ENCODE results near the gene ZMIZ1. TPM values are rescaled to one million over a fixed set of nuclear protein-coding genes. Genes with fewer than 3 reads are reported as not detected.

ZMIZ1 gene
- polyA plus RNA-seq, 3 donors = 3.3 to 64.6 (median 8.9) TPM

DNA sequence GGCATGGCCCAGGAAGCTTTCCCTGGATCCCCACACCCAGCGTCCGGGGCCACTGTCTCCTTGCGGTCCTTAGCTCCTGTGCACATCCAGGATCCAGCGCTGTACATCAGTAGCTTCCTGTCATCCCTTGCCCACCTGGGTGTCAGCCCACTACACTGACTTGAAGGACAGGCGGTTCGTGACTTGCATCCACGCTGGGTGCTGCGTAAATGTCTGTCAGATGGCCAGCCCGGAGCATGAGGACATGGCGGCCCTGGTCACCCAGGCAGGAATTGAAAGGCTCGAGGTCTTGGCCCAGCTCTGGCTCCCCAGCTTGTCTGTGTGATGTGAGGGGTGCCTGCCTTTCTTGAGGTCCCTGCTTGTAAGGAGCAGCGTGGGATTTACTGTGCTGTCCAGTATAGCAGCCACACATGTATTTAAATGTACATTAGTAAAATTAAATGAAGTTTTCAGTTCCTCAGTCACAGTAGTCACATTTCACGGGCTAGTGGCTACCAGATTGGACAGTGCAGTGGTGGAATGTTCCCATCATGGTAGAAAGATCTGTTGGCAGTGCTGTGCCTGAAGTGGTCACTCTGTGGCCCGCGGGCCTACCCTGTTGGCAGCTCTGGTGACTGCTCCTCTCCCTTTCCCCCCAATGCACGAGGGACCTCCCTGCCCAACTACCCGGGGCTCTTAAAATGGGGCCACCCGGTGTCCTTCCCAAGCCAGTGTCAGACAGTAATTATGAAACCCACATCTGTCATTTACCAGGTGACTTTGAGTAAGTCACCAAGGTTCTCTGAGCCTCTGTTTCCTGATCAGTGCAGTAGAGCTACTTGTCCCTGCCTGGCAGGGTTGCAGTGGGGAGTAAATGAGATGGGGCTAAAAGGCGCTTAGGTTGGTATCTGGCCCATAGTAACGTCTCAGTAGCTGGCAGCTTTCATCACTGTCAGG lies 180.7 kb downstream of the ZMIZ1 start:
- Histone ChIP-seq H3K4me2 (replicated peaks; ENCODE audit: extremely low read depth, low read length, poor library complexity, severe bottlenecking) (peak overlapping the region; percentile 75), H3K27me3 (ENCODE audit: control insufficient read depth in 2 of 2, insufficient read depth in 2 of 2, low read length in 2 of 2) (no peaks in the 10 kb centered on the region), H3K9me3 (replicated peaks in 1 of 2; ENCODE audit: control insufficient read depth in 1 of 2, insufficient read depth in 1 of 2, low read length in 2 of 2) (no peaks in the 10 kb centered on the region), H3K9ac (ENCODE audit: insufficient read depth, low read length, poor library complexity, severe bottlenecking) (peak overlapping the region; percentile 69), H2AFZ (ENCODE audit: insufficient read depth, low read depth, low read length, poor library complexity, severe bottlenecking) (no peak overlapping the region), H3K36me3 (replicated peaks in 1 of 2; ENCODE audit: control insufficient read depth in 1 of 2, insufficient read depth in 2 of 2, low read length in 2 of 2) (peaks cover 0 to 15% of the 10 kb centered on the region in 2 donors), H3K27ac (ENCODE audit: low read depth in 1 of 2, low read length in 2 of 2) (peak overlapping the region; percentile 90 to 95), H3K4me3 (replicated peaks in 1 of 3; ENCODE audit: low read depth in 2 of 3, low read length in 3 of 3) (peak overlapping the region in 1 of 3 experiments; percentile 41), H3K79me2 (ENCODE audit: insufficient read depth, low read length) (peaks cover 98% of the 10 kb centered on the region), H4K20me1 (ENCODE audit: insufficient read depth, low read length) (peaks cover 54% of the 10 kb centered on the region), H3K4me1 (ENCODE audit: control insufficient read depth in 1 of 2, insufficient read depth in 2 of 2, low read length in 2 of 2) (peaks cover 80 to 84% of the 10 kb centered on the region in 2 donors)
- TF ChIP-seq, protein P1, sequence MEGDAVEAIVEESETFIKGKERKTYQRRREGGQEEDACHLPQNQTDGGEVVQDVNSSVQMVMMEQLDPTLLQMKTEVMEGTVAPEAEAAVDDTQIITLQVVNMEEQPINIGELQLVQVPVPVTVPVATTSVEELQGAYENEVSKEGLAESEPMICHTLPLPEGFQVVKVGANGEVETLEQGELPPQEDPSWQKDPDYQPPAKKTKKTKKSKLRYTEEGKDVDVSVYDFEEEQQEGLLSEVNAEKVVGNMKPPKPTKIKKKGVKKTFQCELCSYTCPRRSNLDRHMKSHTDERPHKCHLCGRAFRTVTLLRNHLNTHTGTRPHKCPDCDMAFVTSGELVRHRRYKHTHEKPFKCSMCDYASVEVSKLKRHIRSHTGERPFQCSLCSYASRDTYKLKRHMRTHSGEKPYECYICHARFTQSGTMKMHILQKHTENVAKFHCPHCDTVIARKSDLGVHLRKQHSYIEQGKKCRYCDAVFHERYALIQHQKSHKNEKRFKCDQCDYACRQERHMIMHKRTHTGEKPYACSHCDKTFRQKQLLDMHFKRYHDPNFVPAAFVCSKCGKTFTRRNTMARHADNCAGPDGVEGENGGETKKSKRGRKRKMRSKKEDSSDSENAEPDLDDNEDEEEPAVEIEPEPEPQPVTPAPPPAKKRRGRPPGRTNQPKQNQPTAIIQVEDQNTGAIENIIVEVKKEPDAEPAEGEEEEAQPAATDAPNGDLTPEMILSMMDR (IDR thresholded peaks at IDR 0.05) = no peak
- Mint-ChIP-seq H3K4me1 (peaks cover 86% of the 10 kb centered on the region), H3K4me3 (peak overlapping the region; percentile 62 to 71), H3K36me3 (peaks cover 58 to 66% of the 10 kb centered on the region in 2 donors), H3K27me3 (ENCODE audit: low read depth in 3 of 3) (peaks cover 0 to 2% (median 0%) of the 10 kb centered on the region in 3 donors), H3K27ac (peak overlapping the region; percentile 93 to 99 (median 96)), H3K9me3 (peaks cover 0 to 2% (median 0%) of the 10 kb centered on the region in 7 donors)
- intact Hi-C loops (cut with micrococcal nuclease) = loop anchor here (2.0 to 10.0 kb wide), 7 partner anchors 17 to 275 kb away; partner anchors contain the start of genes PPIF (in 1 of the 2) and ZCCHC24 (in 1 of the 2)
- peak in 2 of 3 donors; percentile 75 to 84 for DNase-seq
- 80% methylated on average over 16 of the region's 20 CpGs for WGBS (ENCODE audit: insufficient coverage)

DNA sequence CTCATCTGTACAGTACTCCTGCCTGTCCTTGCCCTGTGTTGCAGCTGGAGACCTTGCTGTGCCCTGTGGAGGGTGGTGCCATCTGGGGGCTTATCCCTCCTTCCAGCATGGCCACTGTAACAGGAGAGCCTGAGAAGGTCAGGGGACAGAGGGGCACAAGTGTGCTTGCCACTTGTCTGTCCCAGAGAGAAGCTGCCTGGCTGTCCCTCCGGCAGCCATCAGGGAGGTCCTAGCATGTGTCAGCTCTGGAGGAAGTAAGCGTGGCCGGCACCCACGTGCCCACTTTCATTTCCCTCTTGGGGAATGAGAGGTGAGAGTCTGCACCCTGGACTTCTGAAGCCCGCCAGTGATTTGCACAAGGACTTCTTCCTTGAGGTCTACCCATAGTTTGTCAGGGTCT lies 181.5 kb downstream of the ZMIZ1 start:
- Histone ChIP-seq H2AFZ (ENCODE audit: insufficient read depth, low read depth, low read length, poor library complexity, severe bottlenecking) (no peak overlapping the region), H3K27me3 (ENCODE audit: control insufficient read depth in 2 of 2, insufficient read depth in 2 of 2, low read length in 2 of 2) (no peaks in the 10 kb centered on the region), H3K4me3 (replicated peaks in 1 of 3; ENCODE audit: low read depth in 2 of 3, low read length in 3 of 3) (peak overlapping the region in 1 of 3 experiments; percentile 10), H3K9ac (ENCODE audit: insufficient read depth, low read length, poor library complexity, severe bottlenecking) (peak overlapping the region; percentile 69), H3K4me2 (replicated peaks; ENCODE audit: extremely low read depth, low read length, poor library complexity, severe bottlenecking) (peak overlapping the region; percentile 19), H3K27ac (ENCODE audit: low read depth in 1 of 2, low read length in 2 of 2) (peak overlapping the region; percentile 90 to 95), H3K9me3 (replicated peaks in 1 of 2; ENCODE audit: control insufficient read depth in 1 of 2, insufficient read depth in 1 of 2, low read length in 2 of 2) (no peaks in the 10 kb centered on the region), H4K20me1 (ENCODE audit: insufficient read depth, low read length) (peaks cover 54% of the 10 kb centered on the region), H3K4me1 (ENCODE audit: control insufficient read depth in 1 of 2, insufficient read depth in 2 of 2, low read length in 2 of 2) (peaks cover 72 to 76% of the 10 kb centered on the region in 2 donors), H3K36me3 (replicated peaks in 1 of 2; ENCODE audit: control insufficient read depth in 1 of 2, insufficient read depth in 2 of 2, low read length in 2 of 2) (peaks cover 2 to 20% of the 10 kb centered on the region in 2 donors), H3K79me2 (ENCODE audit: insufficient read depth, low read length) (peaks cover 98% of the 10 kb centered on the region)
- peaks cover 50 to 62% of the 10 kb centered on the region in 2 donors for H3K36me3 Mint-ChIP-seq
- peaks cover 78% of the 10 kb centered on the region for H3K4me1 Mint-ChIP-seq
- intact Hi-C loops (cut with micrococcal nuclease) = loop anchor here in 1 of 2 donors (2.0 kb wide), 1 partner anchor 17 kb away; no protein-coding TSS in a partner anchor
- H3K27ac Mint-ChIP-seq = peak overlapping the region; percentile 93 to 99 (median 96)
- peak overlapping the region; percentile 62 to 71 for H3K4me3 Mint-ChIP-seq
- TF ChIP-seq, protein P1 (IDR thresholded peaks at IDR 0.05) = no peak
- DNase-seq = peak; percentile 90 to 96 (median 93)
- H3K27me3 Mint-ChIP-seq (ENCODE audit: low read depth in 3 of 3) = peaks cover 0 to 2% (median 0%) of the 10 kb centered on the region in 3 donors
- WGBS (ENCODE audit: insufficient coverage) = 0% methylated on average over 3 of the region's 5 CpGs
- H3K9me3 Mint-ChIP-seq = peaks cover 0 to 2% (median 0%) of the 10 kb centered on the region in 7 donors
